NCI-H82 treated with DMSO at 0.1 percent for 48 hours (cell line): ENCODE data around the gene NGDN.
A peak's percentile ranks its signal among the peaks of the same experiment; 100 is the strongest.
"Not testable (repeated sequence)": the region's sequence is repeated elsewhere in the genome, so short reads cannot be mapped to it uniquely, and the experiment has no call there.

Experiments used
- DNase-seq: peaks from one replicate; lab custom pipeline; 2025; ENCODE audit not compliant: unreplicated experiment; lab: John Stamatoyannopoulos, UW

Gene NGDN

DNA sequence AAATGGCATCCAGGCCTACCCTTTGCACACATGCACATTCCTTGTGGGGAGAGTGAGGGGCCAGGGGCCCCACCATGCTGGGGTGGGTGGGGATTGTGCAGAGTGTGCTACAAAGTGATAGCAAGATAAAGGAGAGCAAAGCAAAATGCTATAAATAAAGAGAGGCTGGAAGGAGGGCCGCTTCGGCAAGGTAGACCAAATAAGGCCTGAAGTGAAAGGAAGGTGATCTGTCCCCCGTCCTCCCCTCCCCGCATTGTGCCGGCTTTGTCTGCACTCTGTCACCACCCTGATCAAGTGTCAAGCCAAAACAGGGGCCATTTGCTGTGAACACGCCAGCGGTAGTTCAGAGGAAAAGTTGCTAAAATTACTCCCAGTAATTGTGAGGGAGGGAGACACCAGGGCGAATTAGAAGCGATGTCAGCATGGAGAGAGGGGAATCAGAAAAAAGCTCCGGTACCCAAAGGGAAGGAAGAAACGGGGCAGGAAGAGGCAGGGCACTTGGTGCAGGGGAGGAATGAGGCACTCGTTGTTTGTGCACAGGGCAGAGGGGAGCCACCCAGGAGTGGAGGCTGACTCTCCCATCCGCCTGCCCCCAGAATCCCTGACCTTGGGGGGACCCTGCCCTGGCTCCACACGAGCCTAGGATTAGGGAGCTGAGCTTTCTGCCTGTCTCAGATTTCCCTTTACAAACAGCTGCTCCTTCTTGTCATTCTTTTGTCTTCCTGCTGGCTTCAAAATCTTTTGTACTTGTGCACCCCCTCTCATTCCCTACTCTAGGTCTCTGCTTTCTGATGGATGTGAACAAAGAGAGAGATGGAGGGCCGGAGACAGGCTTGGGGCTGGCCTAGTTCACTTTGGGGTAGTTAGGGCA lies 31.2 kb upstream of the NGDN start:
- DNase-seq: no peak

GRCh38 chr14:23439107-23439835 lies 30.2 kb upstream of the NGDN start:
- DNase-seq: no peak

GRCh38 chr14:23441076-23441475 lies 28.4 kb upstream of the NGDN start:
- DNase-seq: no peak

DNA sequence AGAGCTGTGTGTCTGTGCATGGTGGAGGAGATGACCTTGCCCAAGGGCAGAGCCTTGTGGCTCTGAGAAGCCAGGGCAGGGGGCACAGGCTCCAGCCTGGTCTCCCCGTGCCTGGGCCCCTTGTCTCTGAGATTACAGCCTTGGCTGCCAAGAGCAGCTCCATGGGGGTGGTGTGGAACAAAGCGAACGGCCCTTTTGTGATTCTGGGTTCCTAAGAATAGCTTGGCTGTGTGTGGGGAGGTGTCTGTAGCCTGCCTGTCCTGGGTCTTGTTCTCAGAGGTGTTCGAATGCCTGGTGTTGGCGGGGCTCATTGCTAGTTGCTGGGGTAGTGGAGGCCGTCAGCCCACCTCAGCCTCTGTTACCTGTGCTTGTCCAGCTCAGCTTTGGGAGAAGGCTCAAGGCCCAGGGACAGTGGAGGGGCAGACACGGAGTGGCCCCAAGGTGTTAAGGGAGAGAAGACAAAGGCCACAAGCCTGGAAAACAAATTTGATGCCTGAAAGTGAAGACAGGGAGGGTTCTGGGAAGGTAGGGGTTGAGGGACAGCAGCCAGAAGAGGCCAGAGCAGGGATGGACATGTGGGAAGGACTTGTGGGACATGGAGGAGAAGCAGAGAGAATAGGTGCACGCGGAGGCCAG lies 26.7 kb upstream of the NGDN start:
- DNase-seq: no peak

DNA sequence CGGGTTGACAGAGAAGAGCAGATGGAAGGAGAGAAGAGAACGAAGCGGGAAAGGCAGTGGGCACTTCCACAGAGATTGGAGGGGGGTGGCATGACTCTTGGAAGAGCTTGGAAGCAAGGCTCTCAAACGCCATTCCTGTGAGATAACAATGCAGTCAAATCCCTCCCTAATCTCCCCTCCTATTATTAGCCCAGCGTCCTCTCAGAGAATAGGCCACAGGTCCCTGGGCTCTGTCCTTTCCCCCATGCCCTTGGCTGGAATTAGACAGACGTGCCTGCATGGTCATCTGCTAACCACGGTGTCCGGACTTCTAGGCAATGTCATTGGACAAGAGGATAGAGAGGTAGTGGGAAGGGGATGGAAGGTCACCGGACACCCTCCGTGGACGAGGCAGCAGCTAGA lies 26.1 kb upstream of the NGDN start:
- DNase-seq: no peak

DNA sequence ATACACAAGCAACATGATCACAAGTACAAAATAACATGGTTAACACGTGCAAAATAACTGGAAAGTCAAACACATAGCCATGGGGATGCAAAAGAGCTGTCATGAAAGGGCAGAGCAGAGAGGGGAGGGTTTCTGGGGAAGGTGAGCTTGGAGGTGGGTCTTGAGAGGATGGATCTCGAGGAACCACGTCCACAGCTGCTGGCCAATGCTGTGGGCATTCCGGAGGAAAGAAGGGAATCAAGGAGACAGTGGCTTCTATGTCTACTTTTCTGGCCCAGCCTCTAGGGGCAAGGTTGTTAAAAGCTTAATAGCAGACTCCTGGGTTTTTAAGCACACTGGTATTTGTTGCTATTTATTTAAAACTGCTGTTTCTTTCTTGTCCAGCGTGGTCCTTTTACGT lies 25.6 kb upstream of the NGDN start:
- DNase-seq: no peak

DNA sequence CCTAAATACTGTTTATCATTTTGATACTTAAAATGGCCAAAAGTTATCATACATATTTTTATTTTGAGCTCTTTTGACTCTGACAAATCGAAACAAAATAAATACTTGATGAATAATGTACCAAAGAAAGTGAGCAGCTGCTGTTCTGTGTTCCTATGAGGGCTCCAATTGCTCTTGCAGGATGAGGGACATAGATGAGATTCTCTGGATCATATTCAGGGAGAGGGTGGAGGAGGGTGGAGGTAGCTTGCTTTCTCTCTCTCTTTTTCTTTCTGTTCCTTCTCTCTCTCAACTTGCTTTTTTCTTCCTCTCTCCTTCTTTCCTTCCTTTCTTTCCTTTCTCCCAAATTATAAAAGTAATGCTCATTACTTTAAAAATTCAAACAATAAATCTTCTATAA lies 25.2 kb upstream of the NGDN start:
- DNase-seq: no peak

DNA sequence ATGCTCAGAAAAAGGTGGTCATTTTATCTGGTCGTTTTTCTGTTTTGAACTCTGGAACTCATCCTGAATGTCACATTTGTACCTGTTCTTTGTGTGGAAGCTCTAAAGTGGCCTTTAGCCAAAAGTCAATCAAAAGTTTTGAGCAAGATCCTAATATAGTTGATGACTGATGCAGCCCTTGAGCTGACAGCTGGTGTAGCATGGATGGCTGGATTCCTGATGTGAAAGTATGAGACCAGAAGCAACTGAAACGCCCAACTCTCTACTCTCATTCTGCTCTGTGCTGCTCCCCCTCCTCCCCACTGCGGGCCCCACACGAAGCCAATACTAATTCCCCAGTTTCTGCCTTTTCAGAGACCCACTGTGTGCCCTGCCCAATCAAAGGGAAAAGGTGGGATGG lies 23.7 kb upstream of the NGDN start:
- no peak for DNase-seq

DNA sequence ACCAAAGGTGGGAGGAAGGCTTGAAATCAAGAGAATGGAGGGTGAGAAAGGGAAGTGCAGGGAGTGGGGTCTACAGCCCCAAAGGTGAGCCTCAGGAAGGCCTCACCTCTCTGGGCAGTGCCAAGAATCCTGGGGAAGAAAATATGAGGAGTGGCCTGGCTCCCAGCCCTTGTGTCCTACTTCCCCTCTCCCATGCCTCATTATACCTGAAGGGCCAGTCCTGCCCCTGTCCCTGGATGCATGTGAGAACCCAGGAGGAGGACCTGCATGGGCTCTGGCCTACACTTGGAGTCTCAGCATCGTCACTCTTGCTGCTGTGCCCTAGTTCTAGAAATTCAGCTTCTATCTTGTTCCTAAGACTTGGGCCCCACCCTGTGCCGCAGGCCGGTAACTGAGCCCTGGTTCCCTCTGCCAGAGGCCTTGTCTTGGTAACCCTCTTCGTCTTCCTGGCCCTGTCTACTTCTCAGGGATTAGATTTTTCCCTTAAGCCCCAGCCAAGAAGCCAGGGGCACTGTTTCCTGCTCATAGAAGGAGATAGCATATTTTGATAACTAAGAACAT lies 23.1 kb upstream of the NGDN start:
- DNase-seq: no peak

- no peak for DNase-seq
Observed at GRCh38 chr14:23447361-23448350, 21.8 kb upstream of the NGDN start.

DNA sequence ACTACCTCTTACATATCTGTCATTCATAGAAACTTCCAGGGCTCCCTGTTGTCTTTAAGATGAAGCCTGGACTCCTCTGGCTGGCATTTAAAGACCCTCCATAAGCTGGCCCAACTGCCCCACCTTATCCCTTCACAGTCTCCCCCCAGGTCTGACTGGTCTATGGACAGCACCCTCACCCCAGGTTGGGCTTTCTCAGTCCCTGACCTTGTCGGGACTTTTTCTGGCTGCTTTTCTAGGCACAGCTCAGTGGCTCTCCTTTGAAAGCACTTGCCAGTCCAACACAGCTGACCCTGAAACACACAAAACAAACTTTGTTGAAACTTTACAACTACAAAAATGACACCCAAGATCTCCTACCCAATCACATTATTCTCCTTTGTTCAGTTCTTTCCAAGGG lies 20.2 kb upstream of the NGDN start:
- no peak for DNase-seq

GRCh38 chr14:23450379-23450778 lies 19.1 kb upstream of the NGDN start:
- no peak for DNase-seq

GRCh38 chr14:23452237-23452636 lies 17.3 kb upstream of the NGDN start:
- DNase-seq: no peak

DNA sequence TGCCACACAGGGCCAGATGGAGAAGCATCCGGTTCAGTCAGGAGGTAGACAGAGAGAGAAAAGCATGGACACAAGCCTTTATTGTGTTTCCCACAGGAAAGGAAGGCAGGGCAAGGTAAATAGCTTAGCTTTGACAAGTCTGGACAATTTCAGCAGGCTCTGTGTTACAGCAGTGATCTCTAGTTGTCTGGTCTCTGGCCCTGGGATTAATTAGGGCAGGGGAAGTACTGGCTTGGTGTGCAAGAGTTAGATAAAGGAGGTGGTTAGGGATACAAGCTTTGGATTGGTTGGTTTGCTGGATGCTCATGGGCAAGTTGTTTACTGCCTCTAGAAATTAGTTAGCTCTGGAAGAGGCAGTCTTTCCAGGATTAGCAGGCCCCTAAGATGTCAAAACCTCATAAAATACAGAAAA lies 15.1 kb upstream of the NGDN start:
- DNase-seq: peak; percentile 38

GRCh38 chr14:23456883-23457586 lies 12.5 kb upstream of the NGDN start:
- DNase-seq: not testable (repeated sequence)

- no peak for DNase-seq
Observed at GRCh38 chr14:23457587-23458445, 11.7 kb upstream of the NGDN start.

- no peak for DNase-seq
Observed at GRCh38 chr14:23460960-23461359, 8.5 kb upstream of the NGDN start.

DNA sequence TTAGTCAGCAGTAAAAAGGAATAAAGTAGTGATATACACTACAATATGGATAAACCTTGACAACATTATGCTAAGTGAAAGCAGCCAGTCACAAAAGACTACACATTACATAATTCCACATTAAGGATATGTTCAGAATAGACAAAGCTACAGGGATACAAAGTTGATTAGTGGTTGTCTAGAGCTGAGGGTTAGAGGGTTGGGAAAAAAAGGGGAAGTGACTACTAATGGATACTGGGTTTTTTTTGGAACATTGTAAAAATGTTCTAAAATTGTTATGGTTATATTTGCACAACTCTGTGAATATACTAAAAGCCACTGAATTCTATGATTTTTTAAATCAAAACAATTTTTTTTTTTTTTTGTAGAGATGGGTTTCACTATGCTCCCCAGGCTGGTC lies 4.8 kb upstream of the NGDN start:
- DNase-seq: no peak

GRCh38 chr14:23465261-23465660 lies 4.2 kb upstream of the NGDN start:
- no peak for DNase-seq
